ENCODE results near the gene EML4. TPM values are rescaled to one million over a fixed set of nuclear protein-coding genes. Genes with fewer than 3 reads are reported as not detected.

EML4 gene
- total and polyA plus RNA-seq, 4 donors = 22.6 to 85.8 (median 54.4) TPM

DNA sequence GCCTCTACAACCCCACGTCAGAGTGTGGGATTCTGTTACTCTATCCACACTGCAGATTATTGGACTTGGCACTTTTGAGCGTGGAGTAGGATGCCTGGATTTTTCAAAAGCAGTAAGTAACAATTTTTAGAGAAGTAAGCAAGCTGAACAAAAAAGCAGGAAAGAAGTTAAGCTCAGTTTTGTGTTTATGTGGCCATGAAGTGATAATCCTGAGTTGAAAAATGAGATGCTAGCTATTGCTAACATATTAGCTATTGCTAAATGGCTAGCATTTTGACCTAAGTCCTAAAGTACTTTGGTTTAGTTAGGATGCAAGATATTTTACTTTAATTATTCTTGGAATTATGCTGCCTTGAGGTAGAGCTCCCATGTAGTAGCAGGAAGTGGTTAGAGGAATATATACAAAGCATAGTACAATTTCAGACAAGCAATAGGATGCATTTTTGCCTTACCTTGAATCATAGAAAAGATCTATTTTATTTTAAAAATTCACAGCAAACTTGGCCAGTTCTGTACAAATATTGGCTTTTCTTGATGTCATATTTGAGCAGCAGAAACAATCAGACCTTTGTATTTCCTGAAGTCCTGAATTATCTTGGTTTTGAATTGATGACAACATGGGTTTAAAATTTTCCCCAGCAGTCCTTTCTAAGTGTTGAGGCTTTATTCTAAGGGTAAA, 117.3 kb downstream of the EML4 start:
- WGBS, 2 donors = 94 to 98% methylated on average over 2 of the region's 2 CpGs
- H3K27me3 ChIP-seq (ENCODE audit: control insufficient read depth in 3 of 3, insufficient read depth in 3 of 3, low read length in 2 of 3) = no peaks in the 10 kb centered on the region
- H3K27ac ChIP-seq (ENCODE audit: low read depth in 1 of 2, low read length in 1 of 2) = no peak overlapping the region
- H3K4me3 ChIP-seq = no peak overlapping the region
- peaks cover 0 to 4% (median 0%) of the 10 kb centered on the region in 5 donors for H3K4me1 ChIP-seq (ENCODE audit: control insufficient read depth in 5 of 5, insufficient read depth in 5 of 5, low read length in 5 of 5)
- H3K36me3 ChIP-seq (ENCODE audit: control insufficient read depth in 4 of 4, insufficient read depth in 4 of 4, low read length in 4 of 4) = peaks cover 4 to 32% (median 6%) of the 10 kb centered on the region in 4 donors
- H3K9ac ChIP-seq (ENCODE audit: insufficient read depth in 1 of 2, low read length in 2 of 2) = no peak overlapping the region
- ATAC-seq (ENCODE audit: insufficient read depth, low FRiP score) (no peak), DNase-seq (peak in 1 of 3 donors; percentile 10)
- TF ChIP-seq, protein P1, sequence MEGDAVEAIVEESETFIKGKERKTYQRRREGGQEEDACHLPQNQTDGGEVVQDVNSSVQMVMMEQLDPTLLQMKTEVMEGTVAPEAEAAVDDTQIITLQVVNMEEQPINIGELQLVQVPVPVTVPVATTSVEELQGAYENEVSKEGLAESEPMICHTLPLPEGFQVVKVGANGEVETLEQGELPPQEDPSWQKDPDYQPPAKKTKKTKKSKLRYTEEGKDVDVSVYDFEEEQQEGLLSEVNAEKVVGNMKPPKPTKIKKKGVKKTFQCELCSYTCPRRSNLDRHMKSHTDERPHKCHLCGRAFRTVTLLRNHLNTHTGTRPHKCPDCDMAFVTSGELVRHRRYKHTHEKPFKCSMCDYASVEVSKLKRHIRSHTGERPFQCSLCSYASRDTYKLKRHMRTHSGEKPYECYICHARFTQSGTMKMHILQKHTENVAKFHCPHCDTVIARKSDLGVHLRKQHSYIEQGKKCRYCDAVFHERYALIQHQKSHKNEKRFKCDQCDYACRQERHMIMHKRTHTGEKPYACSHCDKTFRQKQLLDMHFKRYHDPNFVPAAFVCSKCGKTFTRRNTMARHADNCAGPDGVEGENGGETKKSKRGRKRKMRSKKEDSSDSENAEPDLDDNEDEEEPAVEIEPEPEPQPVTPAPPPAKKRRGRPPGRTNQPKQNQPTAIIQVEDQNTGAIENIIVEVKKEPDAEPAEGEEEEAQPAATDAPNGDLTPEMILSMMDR (IDR thresholded peaks at IDR 0.05; ENCODE audit: control extremely low read depth, extremely low read depth) = no peak
- no peaks in the 10 kb centered on the region for H3K9me3 ChIP-seq (ENCODE audit: control insufficient read depth in 4 of 4, insufficient read depth in 3 of 4, low read length in 3 of 4)

GRCh38 chr2:42288811-42289210, 119.7 kb downstream of the EML4 start:
- Histone ChIP-seq H3K36me3 (ENCODE audit: control insufficient read depth in 4 of 4, insufficient read depth in 4 of 4, low read length in 4 of 4) (peaks cover 2 to 28% (median 5%) of the 10 kb centered on the region in 4 donors), H3K4me1 (ENCODE audit: control insufficient read depth in 5 of 5, insufficient read depth in 5 of 5, low read length in 5 of 5) (peaks cover 0 to 1% (median 0%) of the 10 kb centered on the region in 5 donors), H3K9me3 (ENCODE audit: control insufficient read depth in 4 of 4, insufficient read depth in 3 of 4, low read length in 3 of 4) (no peaks in the 10 kb centered on the region), H3K9ac (ENCODE audit: insufficient read depth in 1 of 2, low read length in 2 of 2) (no peak overlapping the region), H3K27me3 (ENCODE audit: control insufficient read depth in 3 of 3, insufficient read depth in 3 of 3, low read length in 2 of 3) (no peaks in the 10 kb centered on the region), H3K27ac (ENCODE audit: low read depth in 1 of 2, low read length in 1 of 2) (no peak overlapping the region), H3K4me3 (no peak overlapping the region)
- DNase-seq (no peak), ATAC-seq (ENCODE audit: insufficient read depth, low FRiP score) (no peak)
- TF ChIP-seq, protein P1 (IDR thresholded peaks at IDR 0.05; ENCODE audit: control extremely low read depth, extremely low read depth) = no peak
- 82 to 94% methylated on average over 1 of the region's 1 CpG for WGBS, 2 donors

DNA sequence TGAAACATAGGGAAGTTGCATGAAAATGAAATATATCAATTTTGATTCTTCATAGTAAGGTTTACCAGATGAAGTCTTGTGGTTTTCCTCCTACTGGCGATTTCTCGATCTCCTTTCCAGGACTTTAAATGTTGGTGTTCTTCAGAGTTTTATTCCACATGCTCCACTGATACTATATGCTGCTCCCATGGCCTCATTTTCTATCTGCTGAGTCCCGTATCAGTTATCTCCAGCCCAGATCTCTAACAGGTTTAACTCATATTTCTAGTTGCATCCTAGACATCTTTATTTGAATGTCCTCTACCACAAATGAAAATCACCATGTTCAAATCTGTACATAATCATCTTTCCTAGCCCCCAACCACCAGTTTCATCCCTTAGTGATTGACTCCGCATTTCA, 120.1 kb downstream of the EML4 start:
- Histone ChIP-seq H3K36me3 (ENCODE audit: control insufficient read depth in 4 of 4, insufficient read depth in 4 of 4, low read length in 4 of 4) (peaks cover 2 to 28% (median 5%) of the 10 kb centered on the region in 4 donors), H3K9ac (ENCODE audit: insufficient read depth in 1 of 2, low read length in 2 of 2) (no peak overlapping the region), H3K27me3 (ENCODE audit: control insufficient read depth in 3 of 3, insufficient read depth in 3 of 3, low read length in 2 of 3) (no peaks in the 10 kb centered on the region), H3K4me1 (ENCODE audit: control insufficient read depth in 5 of 5, insufficient read depth in 5 of 5, low read length in 5 of 5) (no peaks in the 10 kb centered on the region), H3K9me3 (ENCODE audit: control insufficient read depth in 4 of 4, insufficient read depth in 3 of 4, low read length in 3 of 4) (no peaks in the 10 kb centered on the region), H3K4me3 (no peak overlapping the region), H3K27ac (ENCODE audit: low read depth in 1 of 2, low read length in 1 of 2) (no peak overlapping the region)
- TF ChIP-seq, protein P1 (IDR thresholded peaks at IDR 0.05; ENCODE audit: control extremely low read depth, extremely low read depth) = no peak
- no peak for DNase-seq
- ATAC-seq (ENCODE audit: insufficient read depth, low FRiP score) = no peak
- WGBS, 2 donors = 79 to 85% methylated on average over 4 of the region's 4 CpGs
